HG03064 (cell line): ENCODE results near the gene CDC14A.

Experiments used
- ATAC-seq: cut with Tn5 transposase; IDR thresholded peaks from one replicate; pipeline ENCODE4 v1.9.1; 2021; ENCODE audit warnings: low read depth; ENCODE audit not compliant: unreplicated experiment

The CDC14A gene

DNA sequence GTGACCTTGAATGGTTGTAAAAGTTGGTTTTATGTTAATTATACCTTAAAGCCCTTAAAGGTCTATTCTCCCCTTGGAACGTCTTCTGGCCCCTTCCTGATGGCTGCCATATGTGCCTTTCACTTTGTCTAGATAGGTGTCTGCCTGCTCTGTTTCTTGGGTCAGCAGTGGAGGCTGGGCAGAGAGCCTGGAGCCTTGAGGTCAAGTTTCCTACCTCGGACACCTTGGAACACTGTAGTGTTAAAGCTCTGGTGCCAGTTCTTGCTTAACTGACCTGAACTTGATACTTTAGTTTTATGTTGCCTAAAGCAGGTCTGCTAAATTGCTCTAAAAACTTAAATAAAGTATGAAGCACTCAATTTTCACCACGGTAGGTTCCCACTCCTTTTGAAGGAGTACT, 86.5 kb downstream of the CDC14A start:
- ATAC-seq: no peak

DNA sequence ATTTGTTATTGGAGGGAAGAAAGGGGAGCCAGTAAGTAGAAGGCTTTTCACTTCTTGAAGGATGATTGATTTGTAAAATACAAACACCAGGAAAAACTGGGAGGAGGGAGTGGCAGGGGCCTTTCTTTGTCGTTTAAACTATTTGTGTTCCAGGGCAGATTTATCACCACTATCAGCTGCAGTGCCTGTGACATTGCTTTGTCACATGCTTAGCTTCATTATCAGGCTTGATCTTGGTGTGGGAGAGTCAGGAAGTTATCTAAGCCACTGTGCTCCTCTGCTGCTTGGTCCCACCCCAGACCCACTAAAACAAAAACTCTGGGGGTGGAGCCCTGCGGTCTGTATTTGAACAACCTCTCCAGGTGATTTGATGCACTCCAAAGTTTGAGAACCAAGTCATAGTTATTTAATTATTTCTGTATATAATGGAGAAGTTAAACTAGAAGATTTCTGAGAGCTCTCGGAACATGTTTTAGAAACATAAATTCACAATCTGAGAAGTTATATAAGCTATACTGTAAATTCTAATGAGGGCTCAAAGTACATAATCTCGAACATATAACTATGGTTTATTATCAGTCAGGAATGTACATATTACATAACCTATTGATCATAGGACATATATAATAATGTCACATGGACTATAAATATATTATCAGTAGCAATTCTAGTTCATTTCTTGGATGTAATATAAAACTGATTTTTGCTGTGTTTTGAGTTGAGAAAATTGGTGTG, 87.9 kb downstream of the CDC14A start:
- no peak for ATAC-seq

DNA sequence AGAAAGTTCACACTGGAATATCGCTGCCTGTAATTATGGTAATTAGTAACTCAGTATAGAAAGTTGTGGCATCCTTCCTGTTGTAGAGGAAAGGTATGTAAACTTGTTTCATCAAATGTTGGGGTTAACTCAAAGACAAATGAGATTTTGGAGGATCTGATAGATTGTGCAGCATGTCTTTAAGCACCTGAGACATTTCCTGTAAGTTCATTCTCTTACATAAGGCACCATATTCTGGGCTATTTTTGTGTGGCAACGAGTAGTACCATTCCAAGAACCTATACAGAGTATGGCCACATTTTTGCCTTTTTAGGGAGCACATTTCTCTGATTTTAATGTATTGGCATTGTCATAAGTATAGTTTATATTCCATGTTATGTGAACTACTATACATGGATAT, 88.8 kb downstream of the CDC14A start:
- no peak for ATAC-seq

DNA sequence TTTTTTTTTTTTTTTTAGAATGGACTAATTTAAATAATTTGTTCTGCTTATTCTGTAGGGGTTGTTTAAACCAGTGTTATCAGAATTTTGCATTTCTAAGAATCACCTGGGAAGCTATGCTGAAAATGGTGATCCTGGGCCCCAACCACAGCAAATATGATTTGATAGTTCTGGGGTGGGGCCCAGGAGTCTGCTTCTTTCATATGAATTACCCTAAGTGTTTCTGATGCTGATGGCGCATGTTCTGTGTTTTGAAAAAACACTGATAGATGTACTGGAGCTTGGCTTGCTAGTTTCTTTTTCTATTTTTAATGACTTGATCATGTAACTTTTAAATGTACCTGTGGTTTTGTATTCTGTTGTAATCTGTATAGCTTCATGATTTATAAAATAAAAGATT, 89.3 kb downstream of the CDC14A start:
- ATAC-seq: no peak

DNA sequence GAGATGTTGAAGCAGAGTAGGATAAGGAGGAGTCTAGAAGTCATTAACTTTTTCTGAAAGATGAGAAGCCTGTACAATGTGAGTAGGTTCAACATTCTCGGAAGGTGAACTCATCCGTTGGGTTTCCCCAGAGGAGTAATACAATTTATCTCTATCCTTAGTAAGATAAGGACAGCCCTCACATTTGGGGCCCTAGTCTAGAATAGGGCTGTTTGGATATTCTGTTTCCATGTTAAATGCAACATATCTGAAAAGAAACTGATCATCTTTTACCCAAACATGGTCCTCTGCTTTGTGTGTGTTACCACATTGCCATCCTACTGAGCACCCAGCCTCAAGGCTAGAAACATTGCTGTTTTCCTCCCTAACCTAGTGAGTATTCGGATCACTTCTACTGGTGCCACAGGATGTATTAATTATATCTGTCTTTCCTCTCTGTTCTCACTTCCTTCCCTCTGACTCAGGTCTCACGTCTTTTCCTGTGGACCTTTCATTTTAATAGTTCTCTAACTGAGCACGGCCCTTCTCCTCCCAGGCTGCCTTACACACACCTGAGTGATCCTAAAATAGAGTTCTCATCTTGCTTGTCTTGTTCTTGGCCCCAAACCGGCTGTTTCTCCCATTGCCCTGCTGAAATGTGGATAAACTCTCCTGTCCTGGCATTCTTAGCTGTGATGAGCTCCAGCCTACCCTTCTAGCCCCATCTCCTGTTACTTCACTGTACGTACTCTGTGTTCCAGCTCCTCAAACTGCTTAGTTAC, 91.7 kb downstream of the CDC14A start:
- ATAC-seq: no peak

DNA sequence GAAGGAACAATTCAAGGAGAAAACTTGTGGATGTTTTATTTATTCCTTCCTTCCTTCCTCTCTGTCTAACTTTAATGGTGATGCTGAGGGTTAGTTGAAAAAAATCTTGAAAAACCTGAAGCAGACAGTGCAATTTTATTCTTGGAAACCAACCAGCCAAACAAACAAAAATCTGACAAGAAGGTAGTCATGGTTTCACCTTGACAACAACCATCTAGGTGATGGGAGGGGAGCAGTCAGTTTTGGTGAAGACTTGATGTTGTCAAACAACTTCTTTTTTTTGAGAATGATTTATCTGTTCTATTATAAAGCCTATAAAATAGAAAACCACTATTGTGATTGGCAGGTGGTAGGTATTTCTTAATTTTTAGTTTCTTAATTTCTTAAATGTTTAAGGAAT, 93.3 kb downstream of the CDC14A start:
- ATAC-seq: no peak

DNA sequence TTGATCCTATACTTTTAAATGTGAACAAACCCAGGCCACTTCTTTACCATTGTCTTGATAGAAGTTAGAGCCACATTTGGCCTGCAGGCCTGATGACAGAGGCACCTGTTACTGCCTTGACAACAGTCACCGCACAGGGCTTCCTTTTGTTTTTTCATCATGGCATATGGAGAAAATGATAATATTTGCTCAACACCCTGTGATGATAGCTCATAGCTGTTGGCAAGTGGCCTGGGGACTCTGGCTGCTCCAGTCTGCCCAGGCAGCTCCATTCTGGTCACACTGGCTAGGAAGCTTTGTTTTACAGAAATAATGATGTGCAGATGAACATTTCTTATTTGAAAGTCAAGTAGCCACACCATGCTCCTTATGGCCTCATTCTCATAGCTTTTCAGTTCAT, 96.1 kb downstream of the CDC14A start:
- no peak for ATAC-seq

DNA sequence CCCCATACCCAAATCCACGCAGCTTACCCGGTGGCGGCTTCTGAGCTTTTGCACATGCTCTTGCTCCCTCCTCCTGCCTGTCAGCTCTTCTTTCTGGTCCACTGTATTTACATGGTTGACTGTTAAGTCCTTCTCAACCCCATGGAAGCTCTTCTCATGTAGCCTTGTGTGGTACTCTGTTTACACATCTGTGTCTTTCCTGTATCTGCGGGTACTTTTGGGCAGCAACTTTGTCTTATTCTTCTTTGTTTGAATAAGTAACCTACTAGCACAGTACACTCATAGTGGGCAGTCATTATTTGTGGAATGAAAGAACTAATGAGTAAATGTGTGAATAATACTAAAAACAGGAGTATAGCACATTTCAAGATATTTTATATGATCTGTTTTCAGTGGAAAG, 97.2 kb downstream of the CDC14A start:
- no peak for ATAC-seq

DNA sequence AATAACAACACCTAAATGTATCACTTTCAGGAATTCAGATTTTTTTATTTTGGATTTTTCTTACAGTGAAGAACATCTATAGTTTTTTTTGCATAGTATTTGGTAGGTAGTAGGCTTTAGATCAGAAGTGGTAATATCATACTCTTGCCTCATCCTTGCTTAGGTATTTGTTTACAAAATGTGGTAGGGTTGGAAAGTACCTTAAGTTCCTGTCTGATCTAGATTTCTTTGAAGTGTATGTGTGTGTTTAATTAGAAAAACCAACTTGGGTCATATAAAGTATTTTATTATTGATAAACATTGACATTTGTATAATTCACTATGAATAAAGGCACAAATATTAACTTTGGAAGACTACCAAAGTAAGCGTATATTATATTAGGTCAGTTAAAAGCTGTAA, 100.3 kb downstream of the CDC14A start:
- no peak for ATAC-seq

DNA sequence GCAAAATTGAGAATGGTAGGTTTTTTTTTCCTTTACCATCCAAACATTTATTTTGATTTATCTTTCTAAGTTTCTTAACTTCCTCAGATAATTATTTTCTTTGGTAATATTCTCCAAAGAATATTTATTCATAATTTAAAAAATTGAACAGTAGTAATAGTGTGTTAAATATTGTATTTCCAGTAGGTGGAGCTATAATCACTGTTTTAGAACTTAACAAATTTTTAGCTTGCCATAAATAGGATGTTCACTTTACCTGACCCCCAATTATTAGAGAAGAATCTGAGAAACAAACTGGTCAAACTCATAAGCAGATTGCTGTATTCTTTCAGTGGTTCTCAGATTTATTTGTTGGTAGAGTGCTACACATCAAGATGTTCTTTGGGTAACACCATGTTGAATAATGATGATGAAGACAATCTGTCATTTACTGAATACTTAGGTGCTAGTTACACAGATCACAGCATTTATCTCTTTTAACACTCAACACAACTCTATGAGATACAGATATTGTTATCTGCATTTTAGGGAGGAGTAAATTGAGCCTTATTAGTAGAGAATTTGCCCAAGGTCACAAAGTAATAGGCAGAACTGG, 103.3 kb downstream of the CDC14A start:
- ATAC-seq: no peak

DNA sequence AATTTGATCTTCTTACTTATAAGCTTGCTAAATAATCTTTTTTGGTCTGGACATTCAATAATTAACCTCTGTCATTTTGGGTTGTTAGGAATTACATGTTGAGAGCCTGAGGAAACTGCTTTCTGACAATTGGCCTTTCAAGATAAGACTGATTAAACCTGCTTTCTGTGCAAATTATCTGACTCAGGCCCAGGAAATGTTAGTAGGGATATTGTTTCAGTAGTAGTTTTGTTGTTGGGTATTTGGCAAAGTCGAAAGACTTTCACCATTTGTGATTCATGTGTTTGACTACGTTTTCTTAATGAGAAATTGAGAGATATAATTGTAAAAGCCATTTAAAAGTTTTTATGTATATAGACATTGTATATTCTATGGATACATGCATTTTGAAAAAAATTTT, 104.6 kb downstream of the CDC14A start:
- no peak for ATAC-seq

DNA sequence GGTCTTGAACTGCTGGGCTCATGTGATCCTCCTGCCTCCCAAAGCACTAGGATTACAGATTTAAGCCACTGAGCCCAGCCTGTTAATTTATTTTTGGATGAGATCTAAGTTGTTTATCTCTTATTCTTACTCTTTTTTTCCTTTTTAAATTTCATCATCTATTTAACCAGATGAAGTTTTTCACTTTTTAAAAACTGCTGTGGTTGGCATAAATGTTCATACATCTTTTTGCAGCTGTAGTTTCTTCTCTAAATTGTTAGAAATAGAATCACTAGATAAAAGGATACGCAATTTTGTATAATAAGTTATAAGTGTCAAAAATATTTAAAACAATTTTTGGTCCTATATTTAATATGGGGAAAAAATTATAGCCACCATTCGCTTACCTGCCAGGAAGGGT, 105.4 kb downstream of the CDC14A start:
- no peak for ATAC-seq

DNA sequence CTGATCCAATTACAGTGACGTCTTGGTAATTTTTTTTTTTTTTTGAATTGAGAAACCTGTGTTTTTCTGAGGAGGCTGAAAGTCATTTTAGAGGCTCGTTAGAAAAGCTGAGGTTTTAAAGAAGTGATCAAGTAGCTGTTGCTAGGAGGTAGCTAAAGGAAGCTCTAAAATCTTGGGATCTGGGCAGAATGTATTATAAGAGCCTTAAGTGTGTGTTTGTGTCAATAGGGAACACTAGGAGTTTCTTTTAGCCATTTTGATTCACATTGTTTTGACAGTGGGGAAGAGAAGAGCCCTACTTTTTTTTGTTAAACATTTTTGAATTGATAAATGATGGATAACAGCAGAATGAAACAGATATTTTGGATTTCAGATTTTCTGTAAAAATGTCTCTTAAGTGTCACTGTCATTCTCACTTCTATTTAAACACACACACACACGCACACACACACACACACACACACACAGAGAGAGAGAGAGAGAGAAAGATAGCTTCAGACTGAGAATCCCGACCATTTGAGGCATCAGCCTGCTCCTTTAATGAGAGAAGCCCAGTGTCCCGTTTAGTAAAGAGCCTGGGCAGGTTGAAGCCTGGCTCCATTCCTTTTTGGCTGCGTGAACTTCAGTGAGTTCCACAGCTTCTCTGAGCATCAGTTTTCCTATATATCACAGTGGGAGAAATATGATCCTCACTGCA, 106.5 kb downstream of the CDC14A start:
- ATAC-seq: no peak

DNA sequence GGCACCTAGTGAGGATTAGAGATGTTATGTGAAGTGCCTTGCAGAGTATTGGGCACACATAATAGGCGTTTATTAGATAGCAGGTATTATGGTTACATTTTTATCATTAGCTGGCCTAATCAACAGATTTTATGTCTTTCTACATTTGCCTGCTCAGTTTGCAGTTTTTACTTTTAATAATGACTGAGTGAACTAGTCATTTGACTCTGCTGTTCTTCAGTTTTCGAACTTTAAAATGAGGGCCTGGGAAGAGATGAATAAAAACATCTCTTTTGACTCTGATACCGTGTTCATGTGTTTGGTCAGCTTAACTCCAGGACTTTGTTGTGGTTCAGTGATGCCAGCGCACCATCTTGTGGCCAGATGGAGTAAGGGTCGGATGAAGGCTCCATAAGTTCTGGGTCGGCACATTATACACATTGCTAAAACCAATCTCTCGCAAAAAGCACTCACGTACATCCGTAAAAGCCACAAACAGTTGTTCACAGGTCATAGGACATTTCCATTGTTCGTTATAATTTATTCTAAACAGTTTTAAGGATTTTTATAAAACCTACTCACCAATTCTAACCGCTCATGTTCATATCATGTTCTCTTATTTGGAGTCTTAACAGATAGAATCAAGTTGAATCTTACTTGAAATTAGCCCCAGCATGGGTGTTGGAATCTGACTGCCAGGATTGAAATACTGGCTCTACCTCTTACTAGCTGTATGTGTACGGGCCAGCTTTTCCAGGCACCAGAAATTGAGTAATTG, 107.2 kb downstream of the CDC14A start:
- peak; percentile 87 for ATAC-seq

DNA sequence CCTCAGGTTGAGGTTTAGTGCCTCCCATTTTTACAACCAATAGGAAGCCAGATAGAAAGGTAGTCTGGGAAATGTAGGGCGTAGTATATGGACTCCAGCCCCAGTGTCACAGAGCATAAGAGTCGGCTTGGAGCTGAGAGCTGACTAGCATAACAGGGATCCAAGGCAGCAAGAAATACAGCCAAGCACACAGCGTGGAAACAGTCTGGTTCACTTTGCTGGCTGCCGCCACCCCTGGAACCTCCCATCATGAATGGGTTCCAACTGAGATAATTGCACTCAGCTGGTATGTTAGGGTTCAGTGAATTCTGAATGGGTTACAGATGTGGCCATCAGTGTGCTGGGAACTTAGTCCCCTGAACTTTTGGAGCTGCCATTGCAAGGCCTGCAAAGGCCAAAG, 108.9 kb downstream of the CDC14A start:
- no peak for ATAC-seq

DNA sequence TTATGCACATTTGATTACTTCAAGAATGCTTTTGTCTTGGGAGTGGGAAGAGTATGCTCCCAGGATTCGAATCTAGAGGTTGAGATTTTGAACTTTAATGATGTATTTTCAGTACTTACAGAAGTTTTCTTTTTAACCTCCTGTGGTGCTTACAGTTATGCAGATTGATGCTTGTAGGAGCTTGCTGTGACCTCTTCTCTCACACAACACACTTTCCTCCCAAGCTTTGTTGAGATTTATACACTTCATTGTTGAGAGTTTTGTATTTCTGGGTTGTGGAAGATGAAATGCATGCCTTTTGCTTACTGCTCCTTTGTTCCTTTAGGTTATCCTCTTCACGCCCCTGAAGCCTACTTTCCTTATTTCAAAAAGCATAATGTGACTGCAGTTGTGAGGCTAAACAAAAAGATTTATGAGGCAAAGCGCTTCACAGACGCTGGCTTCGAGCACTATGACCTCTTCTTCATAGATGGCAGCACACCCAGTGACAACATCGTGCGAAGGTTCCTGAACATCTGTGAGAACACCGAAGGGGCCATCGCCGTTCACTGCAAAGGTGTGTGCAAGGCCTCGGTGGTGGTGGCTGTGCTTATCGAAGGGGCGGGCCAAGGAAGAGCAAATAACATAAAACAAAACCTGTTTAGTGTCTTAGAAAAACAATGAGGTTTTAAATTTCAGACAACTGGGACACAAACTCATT, 110.2 kb downstream of the CDC14A start:
- ATAC-seq: no peak

DNA sequence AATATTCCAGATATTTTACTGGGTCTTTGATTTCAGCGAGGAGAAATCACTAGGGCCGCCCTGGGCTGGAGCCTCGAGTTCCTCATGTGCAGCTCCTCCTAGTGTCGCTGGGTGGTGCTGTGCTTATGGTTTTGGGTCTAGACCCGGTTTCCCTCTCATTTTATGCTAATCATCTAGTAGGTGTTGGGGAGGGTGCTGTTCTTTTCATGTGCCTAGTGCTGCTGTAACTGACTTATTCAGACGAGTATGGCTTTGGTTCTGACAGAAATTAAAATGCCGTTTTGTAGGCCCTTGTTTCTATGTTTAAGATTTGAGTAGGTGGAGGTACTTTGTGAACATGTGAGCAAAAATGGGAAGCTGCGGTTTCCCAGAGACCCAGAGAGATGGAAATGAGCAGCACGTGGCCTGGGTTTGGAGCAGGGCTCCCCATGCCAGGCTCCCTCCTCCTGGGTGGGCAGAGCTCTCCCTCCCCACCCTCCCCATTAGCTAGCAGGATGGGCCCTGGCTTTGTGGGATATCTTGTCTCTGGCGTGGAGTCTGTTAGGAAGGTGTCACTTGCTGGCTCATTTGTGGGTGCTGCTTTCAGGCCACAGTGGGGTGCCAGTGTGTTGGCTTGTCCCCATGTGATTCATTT, 111.6 kb downstream of the CDC14A start:
- ATAC-seq: no peak

DNA sequence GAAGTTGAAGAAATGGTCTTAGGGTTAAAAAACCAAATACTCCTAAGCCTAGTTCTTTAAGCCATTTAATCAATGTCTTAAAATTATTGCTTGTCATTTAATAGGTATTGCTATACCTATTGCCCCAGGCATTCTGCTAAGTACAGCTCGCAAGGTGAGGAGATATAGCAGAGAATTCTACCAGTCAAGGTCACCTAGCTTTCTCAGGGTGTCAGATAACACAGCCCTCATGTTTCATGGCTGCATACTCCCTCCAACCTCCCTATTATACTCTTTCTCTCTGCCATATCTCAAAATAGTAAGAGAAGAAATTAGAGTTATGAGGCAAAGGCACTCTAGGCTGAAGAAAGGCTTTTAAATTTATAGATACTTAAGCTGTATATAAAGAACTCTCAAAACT, 117.3 kb downstream of the CDC14A start:
- no peak for ATAC-seq

DNA sequence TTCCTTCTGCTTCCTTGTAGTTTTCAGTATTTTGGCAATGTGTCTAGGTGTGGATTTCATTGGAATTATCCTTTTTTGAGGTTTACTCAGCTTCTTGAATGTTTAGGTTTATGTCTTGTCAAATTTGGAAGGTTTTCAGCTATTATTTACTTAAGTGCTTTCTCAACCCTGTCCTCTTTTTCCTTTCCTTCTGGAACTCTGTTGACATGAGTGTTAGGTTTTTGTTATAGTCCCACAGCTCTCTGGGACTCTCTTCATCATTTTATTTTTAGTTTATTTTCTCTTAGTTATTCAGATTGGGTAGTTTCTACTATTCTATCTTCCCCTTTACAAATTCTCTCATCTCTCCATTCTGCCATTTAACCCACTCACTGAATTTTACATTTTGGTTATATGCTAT, 122.5 kb downstream of the CDC14A start:
- ATAC-seq: no peak
